Keratinocyte (primary cell): Measurements from ENCODE around the gene PPARD. TPM values are rescaled to one million over a fixed set of nuclear protein-coding genes. Genes with fewer than 3 reads are reported as not detected.

Experiments used
- DNase-seq: peaks from one replicate; pipeline ENCODE4 v3.0.0-alpha.2; 2011; ENCODE audit warnings: low read depth, missing footprints, low spot score
- FAIRE-seq: peaks from 2 replicates; lab custom pipeline; 2011; peaks lifted over from hg19 to GRCh38; lab: Jason Lieb, UNC
- H2AFZ ChIP-seq: 2 replicates; pipeline ENCODE4 v1.6.0; 2012; ENCODE audit warnings: low read length, control low read depth, inconsistent platforms; ENCODE audit not compliant: control insufficient read depth
- H3K27ac ChIP-seq: 2 replicates; pipeline ENCODE4 v1.5.1; 2011; ENCODE audit warnings: low read length; ENCODE audit not compliant: control insufficient read depth, insufficient read depth
- H3K27me3 ChIP-seq: 3 replicates; pipeline ENCODE4 v1.6.0; 2011; ENCODE audit warnings: low read length; ENCODE audit not compliant: control insufficient read depth, insufficient read depth; ENCODE audit errors: extremely low read depth
- H3K36me3 ChIP-seq, 2 experiments: 2 replicates in 1 of 2; 3 replicates in 1 of 2; pipeline ENCODE4 v1.5.1; 2011; ENCODE audit warnings: low read length in 2 of 2, mild to moderate bottlenecking in 1 of 2; ENCODE audit not compliant: control insufficient read depth in 2 of 2, insufficient read depth in 2 of 2; ENCODE audit errors: extremely low read depth in 1 of 2
- H3K4me1 ChIP-seq: 3 replicates; pipeline ENCODE4 v1.5.1; 2011; ENCODE audit warnings: low read length; ENCODE audit not compliant: control insufficient read depth, insufficient read depth; ENCODE audit errors: extremely low read depth
- H3K4me2 ChIP-seq: 3 replicates; pipeline ENCODE4 v1.6.0; 2011; ENCODE audit warnings: low read depth, low read length; ENCODE audit not compliant: control insufficient read depth, insufficient read depth; ENCODE audit errors: extremely low read depth
- H3K4me3 ChIP-seq, 3 experiments: fragments of 200-600 bp in 1 of 3; sonication (generic) in 1 of 3; 2 replicates in 2 of 3; 3 replicates in 1 of 3; pipeline ENCODE4 v1.5.1; 2011 to 2016; ENCODE audit warnings: low read length in 3 of 3, mild to moderate bottlenecking in 3 of 3, control low read depth in 2 of 3, inconsistent platforms in 1 of 3, low read depth in 1 of 3, mixed read lengths in 1 of 3, mixed run types in 1 of 3, moderate library complexity in 1 of 3; ENCODE audit not compliant: control insufficient read depth in 2 of 3, insufficient read depth in 2 of 3; ENCODE audit errors: extremely low read depth in 1 of 3
- H3K79me2 ChIP-seq: 2 replicates; pipeline ENCODE4 v1.6.0; 2012; ENCODE audit warnings: low read length; ENCODE audit not compliant: control insufficient read depth, insufficient read depth
- H3K9ac ChIP-seq: 3 replicates; pipeline ENCODE4 v1.6.0; 2011; ENCODE audit warnings: low read length; ENCODE audit not compliant: control insufficient read depth, insufficient read depth; ENCODE audit errors: extremely low read depth
- H3K9me1 ChIP-seq: 3 replicates; pipeline ENCODE4 v1.6.0; 2011; ENCODE audit warnings: low read length; ENCODE audit not compliant: control insufficient read depth, insufficient read depth; ENCODE audit errors: extremely low read depth
- H3K9me3 ChIP-seq: 2 replicates; pipeline ENCODE4 v1.5.1; 2012; ENCODE audit warnings: low read depth, low read length; ENCODE audit not compliant: control insufficient read depth
- H4K20me1 ChIP-seq: 3 replicates; pipeline ENCODE4 v1.6.0; 2011; ENCODE audit warnings: low read length; ENCODE audit not compliant: control insufficient read depth, insufficient read depth; ENCODE audit errors: extremely low read depth
- CTCF ChIP-seq, 3 experiments: IDR thresholded peaks in 1 of 3; conservative IDR thresholded peaks in 1 of 3; optimal IDR thresholded peaks in 1 of 3; 2 replicates in 2 of 3; 3 replicates in 1 of 3; pipeline versions ENCODE3 to v1.5.1; 2011; ENCODE audit warnings: low read length in 3 of 3, mild to moderate bottlenecking in 3 of 3, moderate library complexity in 2 of 3, control low read depth in 1 of 3, inconsistent platforms in 1 of 3; ENCODE audit not compliant: insufficient read depth in 2 of 3; ENCODE audit errors: extremely low read depth in 1 of 3
- EZH2 ChIP-seq: IDR thresholded peaks from one replicate; pipeline ENCODE4 v1.6.1; 2012; ENCODE audit warnings: inconsistent platforms, mild to moderate bottlenecking, low read length, moderate library complexity
- dilution Hi-C: fragments of 300-500 bp; cut with MboI; formaldehyde crosslinking; loops from one replicate; pipeline ENCODE4 v1.7.0; 2020; ENCODE audit warnings: low sequenced_read_pairs; ENCODE audit not compliant: extremely low pct_ligation_motif_present
- polyA plus RNA-seq, 5 experiments: library from polyadenylated mRNA; depleted of rRNA in 3 of 5; stranded (reverse) in 3 of 5; stranded (forward) in 1 of 5; unstranded in 1 of 5; fragments of >200 nt; gene quantifications; 1 replicate in 1 of 5; 2 replicates in 3 of 5; 3 replicates in 1 of 5; pipeline versions ENCODE4 v1.2.1 to v1.2.3, GENCODE V29; 2011 to 2012; ENCODE audit warnings: missing spikeins in 2 of 5, low read depth in 1 of 5, low replicate concordance in 1 of 5

The PPARD gene
- polyA plus RNA-seq, 1 donor (not counting 4 experiments of a cell fraction or from before 2014, with no cell fraction given), result 15.1 TPM

- no peak for FAIRE-seq
- H3K36me3 ChIP-seq, result peaks cover 24 to 30% of the 10 kb centered on the region in 2 experiments
- peaks cover 6% of the 10 kb centered on the region for H3K79me2 ChIP-seq
- DNase-seq, result no peak
- no peak overlapping the region for H3K27ac ChIP-seq
- H3K9me1 ChIP-seq, result peaks cover 4% of the 10 kb centered on the region
- H3K27me3 ChIP-seq, result no peaks in the 10 kb centered on the region
- no peak overlapping the region for H3K4me3 ChIP-seq
- H3K4me1 ChIP-seq, result peaks cover 13% of the 10 kb centered on the region
- TF ChIP-seq EZH2, result no peak
- no peak for TF ChIP-seq CTCF (optimal IDR thresholded peaks at IDR 0.05 in 1 of 3, IDR thresholded peaks at IDR 0.05 in 1 of 3, conservative IDR thresholded peaks at IDR 0.05 in 1 of 3; ENCODE audit: extremely low read depth in 1 of 3, insufficient read depth in 2 of 3, low read length in 3 of 3)
- no peaks in the 10 kb centered on the region for H3K9me3 ChIP-seq
- dilution Hi-C loops, result no loop called here
- H3K9ac ChIP-seq, result no peak overlapping the region
- no peaks in the 10 kb centered on the region for H4K20me1 ChIP-seq
- no peak overlapping the region for H3K4me2 ChIP-seq
- H2AFZ ChIP-seq, result no peak overlapping the region
Observed at GRCh38 chr6:35356391-35356790, 14.0 kb downstream of the PPARD start.

- Histone ChIP-seq H3K27ac (no peak overlapping the region), H2AFZ (no peak overlapping the region), H3K27me3 (no peaks in the 10 kb centered on the region), H3K4me2 (no peak overlapping the region), H3K4me3 (no peak overlapping the region), H3K9ac (no peak overlapping the region), H3K4me1 (peaks cover 13% of the 10 kb centered on the region), H3K36me3 (peaks cover 20 to 24% of the 10 kb centered on the region in 2 experiments), H3K9me3 (no peaks in the 10 kb centered on the region), H3K79me2 (peaks cover 8% of the 10 kb centered on the region), H4K20me1 (no peaks in the 10 kb centered on the region), H3K9me1 (peaks cover 4% of the 10 kb centered on the region)
- TF ChIP-seq EZH2 (no peak), CTCF (optimal IDR thresholded peaks at IDR 0.05 in 1 of 3, IDR thresholded peaks at IDR 0.05 in 1 of 3, conservative IDR thresholded peaks at IDR 0.05 in 1 of 3; ENCODE audit: extremely low read depth in 1 of 3, insufficient read depth in 2 of 3, low read length in 3 of 3) (no peak)
- FAIRE-seq (no peak), DNase-seq (no peak)
- dilution Hi-C loops, result no loop called here
Observed at GRCh38 chr6:35357677-35358076, 15.3 kb downstream of the PPARD start.
